Stimulated activated CD4-positive, alpha-beta T cell treated with anti-CD3 and anti-CD28 coated beads, TNF-alpha, amount 100 ng/mL, for 24 hours (primary cell): Measurements from ENCODE around the gene RECQL5.
"Not testable (repeated sequence)": the region's sequence is repeated elsewhere in the genome, so short reads cannot be mapped to it uniquely, and the experiment has no call there.

Experiments used
- DNase-seq, 3 experiments: peaks; one replicate each; pipeline ENCODE4 v3.0.0-alpha.2; 2020; ENCODE audit warnings: low read depth in 3 of 3

The RECQL5 gene

GRCh38 chr17:75592348-75593020 is 74.5 kb downstream of the RECQL5 start:
- DNase-seq: no peak

- DNase-seq: no peak
Observed at GRCh38 chr17:75591722-75592302, 75.1 kb downstream of the RECQL5 start.

GRCh38 chr17:75590849-75591721 is 75.9 kb downstream of the RECQL5 start:
- DNase-seq: no peak

- DNase-seq: no peak
Observed at GRCh38 chr17:75590314-75590761, 76.6 kb downstream of the RECQL5 start.

GRCh38 chr17:75589919-75590303 is 77.0 kb downstream of the RECQL5 start:
- no peak for DNase-seq

GRCh38 chr17:75589012-75589918 is 77.7 kb downstream of the RECQL5 start:
- DNase-seq: peak; percentile 95 to 98 (median 98)

- DNase-seq: no peak
Observed at GRCh38 chr17:75588596-75589011, 78.3 kb downstream of the RECQL5 start.

GRCh38 chr17:75587675-75588595 is 79.0 kb downstream of the RECQL5 start, which contains the start of gene MYO15B:
TSS of gene MYO15B (plus strand) at chr17:75587800. CDS start at chr17:75588058, 258 bp downstream.
- DNase-seq: peak in 1 of 3 experiments; percentile 47

- DNase-seq: no peak
Observed at GRCh38 chr17:75584849-75585175, 82.1 kb downstream of the RECQL5 start.

- DNase-seq: not testable (repeated sequence)
Observed at GRCh38 chr17:75583197-75583596, 83.8 kb downstream of the RECQL5 start.

GRCh38 chr17:75581121-75581725 is 85.7 kb downstream of the RECQL5 start:
- peak in 1 of 3 experiments; percentile 56 for DNase-seq
